ENCODE data around the gene NBEA.

Gene NBEA

GRCh38 chr13:35136585-35136984, 194.5 kb downstream of the NBEA start:
- no peak for DNase-seq (ENCODE audit: low read depth)
- no peak overlapping the region for H3K4me3 ChIP-seq (ENCODE audit: control insufficient read depth, low read depth, low read length)
- no peak for TF ChIP-seq CTCF (IDR thresholded peaks at IDR 0.05; ENCODE audit: control insufficient read depth, insufficient read depth, low read depth, low read length, missing control alignments)

- H3K4me3 ChIP-seq (ENCODE audit: control insufficient read depth, low read depth, low read length), result no peak overlapping the region
- DNase-seq (ENCODE audit: low read depth), result no peak
- no peak for TF ChIP-seq CTCF (IDR thresholded peaks at IDR 0.05; ENCODE audit: control insufficient read depth, insufficient read depth, low read depth, low read length, missing control alignments)
Measured at GRCh38 chr13:35139591-35139990, 197.5 kb downstream of the NBEA start.

GRCh38 chr13:35140321-35140720, 198.3 kb downstream of the NBEA start:
- no peak for TF ChIP-seq CTCF (IDR thresholded peaks at IDR 0.05; ENCODE audit: control insufficient read depth, insufficient read depth, low read depth, low read length, missing control alignments)
- no peak overlapping the region for H3K4me3 ChIP-seq (ENCODE audit: control insufficient read depth, low read depth, low read length)
- no peak for DNase-seq (ENCODE audit: low read depth)

GRCh38 chr13:35140831-35141230, 198.8 kb downstream of the NBEA start:
- TF ChIP-seq CTCF (IDR thresholded peaks at IDR 0.05; ENCODE audit: control insufficient read depth, insufficient read depth, low read depth, low read length, missing control alignments), result no peak
- no peak overlapping the region for H3K4me3 ChIP-seq (ENCODE audit: control insufficient read depth, low read depth, low read length)
- DNase-seq (ENCODE audit: low read depth), result no peak

DNA sequence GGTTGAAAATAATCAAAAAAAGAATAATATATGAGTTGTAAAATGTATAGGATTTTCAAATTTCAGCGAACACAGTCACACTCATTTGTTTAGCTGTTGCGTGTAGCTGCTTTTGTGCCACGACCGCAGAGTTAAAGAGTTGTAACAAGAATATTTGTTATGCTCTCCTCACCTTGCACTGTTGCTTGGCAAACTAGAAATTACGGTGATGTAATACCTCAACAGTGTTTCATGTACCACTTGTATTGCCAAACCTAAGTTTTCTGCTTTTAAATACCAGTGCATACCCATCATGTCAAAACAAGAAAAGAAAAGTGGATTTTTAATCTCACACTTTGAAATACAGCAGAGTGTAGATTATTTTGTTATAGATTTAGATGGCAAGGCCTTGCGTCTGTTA, 201.1 kb downstream of the NBEA start:
- DNase-seq (ENCODE audit: low read depth), result no peak
- no peak for TF ChIP-seq CTCF (IDR thresholded peaks at IDR 0.05; ENCODE audit: control insufficient read depth, insufficient read depth, low read depth, low read length, missing control alignments)

DNA sequence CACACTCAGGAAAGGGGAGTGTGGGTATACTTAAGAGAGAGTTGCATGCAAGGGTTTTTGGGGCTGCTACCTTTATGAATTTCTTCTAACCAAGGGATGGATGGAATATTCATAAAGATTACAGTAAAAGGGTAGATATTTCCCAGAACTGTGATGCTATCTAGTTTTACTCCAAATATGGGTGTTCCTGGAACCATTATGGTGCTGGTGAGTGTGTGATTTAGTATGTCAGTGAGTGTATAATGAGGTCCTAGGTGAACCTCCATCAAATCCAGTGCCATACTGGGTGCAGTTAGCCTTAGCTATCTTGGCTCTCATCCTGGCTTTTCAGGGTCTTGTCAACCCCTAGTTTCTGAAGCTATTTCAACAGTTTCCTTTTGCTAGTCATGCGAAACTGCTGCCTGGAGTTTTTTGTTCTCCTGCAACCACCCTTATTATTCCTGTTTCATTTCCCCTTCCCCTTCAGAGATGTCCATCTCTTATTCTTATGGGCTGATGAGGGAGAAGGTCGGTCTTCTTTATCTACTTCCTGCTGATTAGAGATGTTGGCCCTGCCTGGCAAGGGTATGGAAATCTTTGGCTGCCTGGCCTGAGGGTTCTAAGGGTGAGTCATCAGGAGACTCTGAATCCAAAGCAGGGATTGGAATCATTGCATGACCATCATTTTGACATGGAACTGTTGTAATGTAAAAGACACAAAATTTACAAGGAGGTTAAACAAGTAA, 202.3 kb downstream of the NBEA start:
- DNase-seq (ENCODE audit: low read depth), result no peak
- TF ChIP-seq CTCF (IDR thresholded peaks at IDR 0.05; ENCODE audit: control insufficient read depth, insufficient read depth, low read depth, low read length, missing control alignments), result no peak
- no peak overlapping the region for H3K4me3 ChIP-seq (ENCODE audit: control insufficient read depth, low read depth, low read length)

More for the DNA sequence above, 201.1 kb downstream of the NBEA start:
- H3K4me3 ChIP-seq (ENCODE audit: control insufficient read depth, low read depth, low read length), result no peak overlapping the region

Measured in AG09309 (cell line).